ENCODE data around the gene KIF6. TPM values are rescaled to one million over a fixed set of nuclear protein-coding genes. Genes with fewer than 3 reads are reported as not detected.

Gene KIF6
- total RNA-seq, 1 experiment from 2014 or later: not detected

GRCh38 chr6:39517756-39518155 is 207.5 kb downstream of the KIF6 start (continued):
- TF ChIP-seq CTCF (IDR thresholded peaks at IDR 0.05 in 2 of 3, conservative IDR thresholded peaks at IDR 0.05 in 1 of 3; ENCODE audit: borderline replicate concordance in 1 of 3, insufficient read depth in 1 of 3, low read depth in 2 of 3, low read length in 2 of 3) (no peak), FOSL1 (IDR thresholded peaks at IDR 0.05; ENCODE audit: low read depth) (no peak), SIN3A (IDR thresholded peaks at IDR 0.05; ENCODE audit: low read depth) (no peak), CEBPB (IDR thresholded peaks at IDR 0.05; ENCODE audit: low read depth) (no peak)

GRCh38 chr6:39516471-39516870 is 208.7 kb downstream of the KIF6 start:
- no TSS peak for BruUV-seq (replicated peaks)
- DNase-seq (ENCODE audit: low read depth, low spot score) (no peak), ATAC-seq (no peak)
- Histone ChIP-seq H3K27me3 (ENCODE audit: insufficient read depth, low read length) (peaks cover 71% of the 10 kb centered on the region), H3K9me3 (ENCODE audit: control insufficient read depth in 1 of 2, insufficient read depth in 1 of 2, low read depth in 1 of 2, low read length in 2 of 2) (no peaks in the 10 kb centered on the region), H3K27ac (ENCODE audit: low read depth, low read length) (no peak overlapping the region), H3K4me3 (replicated peaks in 1 of 2; ENCODE audit: low read depth in 1 of 2, low read length in 2 of 2) (no peak overlapping the region), H3K4me1 (ENCODE audit: control insufficient read depth in 1 of 2, insufficient read depth in 2 of 2, low read length in 2 of 2) (no peaks in the 10 kb centered on the region), H3K9ac (ENCODE audit: low read length) (no peak overlapping the region), H3K9me2 (ENCODE audit: insufficient read depth) (no peaks in the 10 kb centered on the region), H2AFZ (ENCODE audit: low read depth, low read length, poor library complexity, severe bottlenecking) (no peak overlapping the region), H3K4me2 (ENCODE audit: low read length) (no peak overlapping the region), H3K36me3 (ENCODE audit: control insufficient read depth in 1 of 2, insufficient read depth in 2 of 2, low read length in 2 of 2) (no peaks in the 10 kb centered on the region), H4K20me1 (ENCODE audit: insufficient read depth) (no peaks in the 10 kb centered on the region), H3K79me2 (ENCODE audit: insufficient read depth, low read length) (no peaks in the 10 kb centered on the region)
- CTCF ChIA-PET: no interaction called here
- POLR2A ChIA-PET: no interaction called here
- intact Hi-C loops (cut with micrococcal nuclease): no loop called here
- TF ChIP-seq REST (IDR thresholded peaks at IDR 0.05; ENCODE audit: low read depth) (no peak), ELF1 (IDR thresholded peaks at IDR 0.05; ENCODE audit: borderline replicate concordance, low read depth) (no peak), ZFX (IDR thresholded peaks at IDR 0.05) (no peak), JUND (IDR thresholded peaks at IDR 0.05) (no peak), EZH2phosphoT487 (IDR thresholded peaks at IDR 0.05; ENCODE audit: borderline replicate concordance) (no peak), RAD21 (IDR thresholded peaks at IDR 0.05; ENCODE audit: low read depth) (no peak), SIN3A (IDR thresholded peaks at IDR 0.05; ENCODE audit: low read depth) (no peak), EZH2 (IDR thresholded peaks at IDR 0.05) (no peak), SP1 (IDR thresholded peaks at IDR 0.05; ENCODE audit: low read depth) (no peak), YY1 (IDR thresholded peaks at IDR 0.05; ENCODE audit: extremely low read depth, insufficient replicate concordance, low read depth, low read length) (no peak), ATF3 (IDR thresholded peaks at IDR 0.05) (no peak), SRF (IDR thresholded peaks at IDR 0.05; ENCODE audit: low read depth) (no peak), FOSL1 (IDR thresholded peaks at IDR 0.05; ENCODE audit: low read depth) (no peak), CEBPB (IDR thresholded peaks at IDR 0.05; ENCODE audit: low read depth) (no peak), CTCF (IDR thresholded peaks at IDR 0.05 in 2 of 3, conservative IDR thresholded peaks at IDR 0.05 in 1 of 3; ENCODE audit: borderline replicate concordance in 1 of 3, insufficient read depth in 1 of 3, low read depth in 2 of 3, low read length in 2 of 3) (no peak), EGR1 (IDR thresholded peaks at IDR 0.05; ENCODE audit: low read depth) (no peak)
- RAD21 ChIA-PET (ENCODE audit: low non-redundant PET in 1 of 2, low total read pairs in 2 of 2, uncharacterized antibody in 2 of 2, unreplicated experiment in 2 of 2): no interaction called here
